GM12878 (cell line): Measurements from ENCODE around the gene RIT2. TPM values are rescaled to one million over a fixed set of nuclear protein-coding genes. Genes with fewer than 3 reads are reported as not detected.

Experiments used
- ATAC-seq: fragments of 200-7000 bp; cut with Tn5 transposase; 3 replicates; pipeline ENCODE4 v1.9.1; 2020; ENCODE audit warnings: mild to moderate bottlenecking, moderate library complexity
- BruUV-seq: library from RNA; stranded (reverse); fragments of 400-500 nt; replicated peaks from 2 replicates; lab custom pipeline; 2021; lab: Mats Ljungman, UMichigan
- CTCF ChIA-PET: fragments of 300-600 bp; sonication (Branson Sonifier 250); formaldehyde crosslinking; extraction: SDS; loops from one replicate; lab custom pipeline; 2021; ENCODE audit warnings: inconsistent platforms; lab: Yijun Ruan, JAX
- POLR2A ChIA-PET: fragments of 350-600 bp; formaldehyde crosslinking; extraction: SDS; loops from one replicate; lab custom pipeline; 2021; ENCODE audit warnings: inconsistent platforms; lab: Charles Lee
- RAD21 ChIA-PET: fragments of 300-600 bp; sonication (Branson Sonifier 250); formaldehyde crosslinking; loops from one replicate; lab custom pipeline; 2023; ENCODE audit warnings: antibody characterized with exemption; ENCODE audit not compliant: unreplicated experiment; lab: Charles Lee
- SMC1A ChIA-PET: fragments of 300-600 bp; sonication (Branson Sonifier 250); formaldehyde crosslinking; loops from one replicate; lab custom pipeline; 2023; ENCODE audit not compliant: unreplicated experiment, uncharacterized antibody; lab: Charles Lee
- DNase-seq: peaks from one replicate; pipeline ENCODE4 v3.0.0-alpha.2; 2011; ENCODE audit warnings: low read depth, low spot score
- FAIRE-seq: peaks from 3 replicates; lab custom pipeline; 2011; peaks lifted over from hg19 to GRCh38; lab: Jason Lieb, UNC
- H2AFZ ChIP-seq: 2 replicates; pipeline ENCODE4 v1.6.0; 2011; ENCODE audit warnings: low read depth, low read length, control low read depth; ENCODE audit not compliant: control insufficient read depth
- H3K27ac ChIP-seq: 2 replicates; pipeline ENCODE4 v1.5.1; 2011; ENCODE audit warnings: control low read depth; ENCODE audit not compliant: control insufficient read depth, insufficient read depth
- H3K27me3 ChIP-seq, 2 experiments: replicated peaks in 1 of 2; 2 replicates each; pipeline versions ENCODE4 v1.6.0 to v1.6.1; 2011; ENCODE audit warnings: low read length in 1 of 2; ENCODE audit not compliant: control insufficient read depth in 2 of 2, insufficient read depth in 2 of 2
- H3K36me3 ChIP-seq, 2 experiments: 2 replicates each; pipeline ENCODE4 v1.5.1; 2011; ENCODE audit warnings: low read length in 1 of 2; ENCODE audit not compliant: control insufficient read depth in 2 of 2, insufficient read depth in 2 of 2
- H3K4me1 ChIP-seq: 2 replicates; pipeline ENCODE4 v1.6.1; 2011; ENCODE audit warnings: mild to moderate bottlenecking, low read length, moderate library complexity, mixed read lengths; ENCODE audit not compliant: control insufficient read depth, insufficient read depth
- H3K4me2 ChIP-seq: 2 replicates; pipeline ENCODE4 v1.6.0; 2011; ENCODE audit warnings: control low read depth; ENCODE audit not compliant: control insufficient read depth, insufficient read depth
- H3K4me3 ChIP-seq: fragments of 200-600 bp; sonication (generic); 2 replicates; pipeline ENCODE4 v1.5.1; 2016
- H3K79me2 ChIP-seq: 2 replicates; pipeline ENCODE4 v1.6.0; 2011; ENCODE audit warnings: low read length; ENCODE audit not compliant: control insufficient read depth, insufficient read depth
- H3K9ac ChIP-seq: 2 replicates; pipeline ENCODE4 v1.8.0; 2011; ENCODE audit warnings: low read length, control low read depth, mixed read lengths; ENCODE audit not compliant: control insufficient read depth, insufficient read depth
- H3K9me3 ChIP-seq: replicated peaks from 3 replicates; pipeline ENCODE4 v1.5.1; 2011; ENCODE audit warnings: mild to moderate bottlenecking, low read length; ENCODE audit not compliant: control insufficient read depth, insufficient read depth
- H4K20me1 ChIP-seq: 2 replicates; pipeline ENCODE4 v1.6.0; 2011; ENCODE audit not compliant: control insufficient read depth, insufficient read depth
- FOS ChIP-seq: IDR thresholded peaks from 3 replicates; pipeline ENCODE4 v1.6.1; 2011; ENCODE audit warnings: borderline replicate concordance; ENCODE audit not compliant: insufficient read length; ENCODE audit errors: extremely low read depth
- JUNB ChIP-seq: IDR thresholded peaks from 2 replicates; pipeline ENCODE4 v1.6.1; 2016; ENCODE audit warnings: antibody characterized with exemption, mild to moderate bottlenecking
- MYB ChIP-seq: fragments of 150-350 bp; IDR thresholded peaks from 2 replicates; pipeline ENCODE4 v1.6.1; 2014; ENCODE audit warnings: mild to moderate bottlenecking, low read depth, low read length, borderline replicate concordance
- SIN3A ChIP-seq: IDR thresholded peaks from 2 replicates; pipeline ENCODE4 v1.6.1; 2012; ENCODE audit warnings: low read depth, low read length, improper control_type of control experiment
- SP1 ChIP-seq: IDR thresholded peaks from one replicate; pipeline ENCODE4 v1.6.1; 2011; ENCODE audit warnings: low read depth, low read length
- TCF3 ChIP-seq: IDR thresholded peaks from 2 replicates; pipeline ENCODE4 v1.6.1; 2012; ENCODE audit warnings: low read depth, mild to moderate bottlenecking, low read length, borderline replicate concordance; ENCODE audit not compliant: insufficient read depth
- ZSCAN29 ChIP-seq: fragments of 450-650 bp; IDR thresholded peaks from 2 replicates; pipeline ENCODE4 v1.6.1; 2017; ENCODE audit warnings: mild to moderate bottlenecking, moderate library complexity
- in situ Hi-C: fragments of 300-500 bp; cut with MboI; formaldehyde crosslinking; loops from 9 replicates; pipeline ENCODE4 v1.14.3; 2018; ENCODE audit warnings: mixed read lengths
- intact Hi-C: fragments of 100-400 bp; cut with micrococcal nuclease; formaldehyde crosslinking; loops from one replicate; pipeline ENCODE4 v1.14.2; 2022; ENCODE audit not compliant: unreplicated experiment
- polyA plus RNA-seq, 11 experiments: library from polyadenylated mRNA; depleted of rRNA in 4 of 11; unstranded in 6 of 11; stranded (reverse) in 5 of 11; fragments of >200 nt; fragmentation: Nextera tagmentation in 4 of 11; fragmentation: Illumina TruSeq in 1 of 11; extraction: Ambion mirVana in 4 of 11; extraction: Trizol in 1 of 11; gene quantifications; 1 replicate in 1 of 11; 2 replicates in 10 of 11; pipeline versions ENCODE4 v1.2.1 to v1.2.3, GENCODE V29; 2011 to 2016; ENCODE audit warnings: inconsistent platforms in 2 of 11, missing spikeins in 2 of 11, low read depth in 1 of 11
- total RNA-seq, 4 experiments: library from RNA; depleted of rRNA in 3 of 4; stranded (reverse); fragments of >200 nt in 3 of 4; fragmentation: Illumina TruSeq in 1 of 4; extraction: Trizol in 1 of 4; gene quantifications; 2 replicates each; pipeline versions ENCODE4 v1.2.1 to v1.2.3, GENCODE V29; 2013 to 2021
- TF ChIP-seq, protein P1 (sequence below): IDR thresholded peaks from 2 replicates; pipeline ENCODE4 v1.6.1; 2011; ENCODE audit warnings: mild to moderate bottlenecking, low read depth, low read length, moderate library complexity; ENCODE audit not compliant: insufficient replicate concordance
- TF ChIP-seq, protein P2 (sequence below): fragments of 450-650 bp; IDR thresholded peaks from 2 replicates; pipeline ENCODE4 v1.6.1; 2017; ENCODE audit warnings: mild to moderate bottlenecking, low read depth, inconsistent platforms; ENCODE audit not compliant: poor library complexity, severe bottlenecking

RIT2 gene
- total and polyA plus RNA-seq, 10 of the 15 experiments (the other 5 are each of a cell fraction or from before 2014, with no cell fraction given), result not detected

DNA sequence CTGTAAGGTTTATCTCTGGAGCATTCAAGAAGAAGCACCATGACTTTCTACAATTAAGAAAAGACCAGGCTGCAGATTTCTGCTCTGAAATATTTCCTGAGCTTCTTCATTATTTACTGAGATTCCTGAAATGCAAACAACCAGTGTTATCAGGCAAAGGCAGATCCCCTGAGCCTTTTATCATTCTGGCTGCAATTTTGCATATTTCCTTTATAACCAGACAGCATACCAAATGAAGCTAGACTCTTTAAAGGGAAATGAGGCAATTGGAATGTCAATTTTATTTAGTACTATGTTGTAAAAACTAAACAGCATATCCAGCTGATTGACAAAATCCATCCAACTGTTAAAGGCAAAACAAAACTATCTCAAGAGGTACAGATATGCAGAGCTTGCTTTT is 372.5 kb downstream of the RIT2 start:
- FAIRE-seq (no peak), DNase-seq (no peak), ATAC-seq (no peak)
- no peak overlapping the region for H3K4me2 ChIP-seq
- no peaks in the 10 kb centered on the region for H4K20me1 ChIP-seq
- intact Hi-C loops (no loop called here), in situ Hi-C loops (no loop called here)
- H2AFZ ChIP-seq, result no peak overlapping the region
- H3K27me3 ChIP-seq, result no peaks in the 10 kb centered on the region
- BruUV-seq, result no TSS peak
- POLR2A ChIA-PET, result no interaction called here
- no peaks in the 10 kb centered on the region for H3K9me3 ChIP-seq
- CTCF ChIA-PET, result no interaction called here
- H3K4me3 ChIP-seq, result no peak overlapping the region
- no peak overlapping the region for H3K27ac ChIP-seq
- no peak overlapping the region for H3K9ac ChIP-seq
- no peak for TF ChIP-seq SIN3A
- TF ChIP-seq JUNB, result no peak
- no peak for TF ChIP-seq MYB
- TF ChIP-seq FOS, result no peak
- TF ChIP-seq ZSCAN29, result no peak
- TF ChIP-seq, protein P1, sequence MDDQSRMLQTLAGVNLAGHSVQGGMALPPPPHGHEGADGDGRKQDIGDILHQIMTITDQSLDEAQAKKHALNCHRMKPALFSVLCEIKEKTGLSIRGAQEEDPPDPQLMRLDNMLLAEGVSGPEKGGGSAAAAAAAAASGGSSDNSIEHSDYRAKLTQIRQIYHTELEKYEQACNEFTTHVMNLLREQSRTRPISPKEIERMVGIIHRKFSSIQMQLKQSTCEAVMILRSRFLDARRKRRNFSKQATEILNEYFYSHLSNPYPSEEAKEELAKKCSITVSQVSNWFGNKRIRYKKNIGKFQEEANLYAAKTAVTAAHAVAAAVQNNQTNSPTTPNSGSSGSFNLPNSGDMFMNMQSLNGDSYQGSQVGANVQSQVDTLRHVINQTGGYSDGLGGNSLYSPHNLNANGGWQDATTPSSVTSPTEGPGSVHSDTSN, result no peak
- TF ChIP-seq SP1, result no peak
- TF ChIP-seq, protein P2, sequence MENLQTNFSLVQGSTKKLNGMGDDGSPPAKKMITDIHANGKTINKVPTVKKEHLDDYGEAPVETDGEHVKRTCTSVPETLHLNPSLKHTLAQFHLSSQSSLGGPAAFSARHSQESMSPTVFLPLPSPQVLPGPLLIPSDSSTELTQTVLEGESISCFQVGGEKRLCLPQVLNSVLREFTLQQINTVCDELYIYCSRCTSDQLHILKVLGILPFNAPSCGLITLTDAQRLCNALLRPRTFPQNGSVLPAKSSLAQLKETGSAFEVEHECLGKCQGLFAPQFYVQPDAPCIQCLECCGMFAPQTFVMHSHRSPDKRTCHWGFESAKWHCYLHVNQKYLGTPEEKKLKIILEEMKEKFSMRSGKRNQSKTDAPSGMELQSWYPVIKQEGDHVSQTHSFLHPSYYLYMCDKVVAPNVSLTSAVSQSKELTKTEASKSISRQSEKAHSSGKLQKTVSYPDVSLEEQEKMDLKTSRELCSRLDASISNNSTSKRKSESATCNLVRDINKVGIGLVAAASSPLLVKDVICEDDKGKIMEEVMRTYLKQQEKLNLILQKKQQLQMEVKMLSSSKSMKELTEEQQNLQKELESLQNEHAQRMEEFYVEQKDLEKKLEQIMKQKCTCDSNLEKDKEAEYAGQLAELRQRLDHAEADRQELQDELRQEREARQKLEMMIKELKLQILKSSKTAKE, result no peak
- TF ChIP-seq TCF3, result no peak
- H3K79me2 ChIP-seq, result no peaks in the 10 kb centered on the region
- SMC1A ChIA-PET, result interaction anchor here (1.1 to 1.6 kb wide), 2 partner anchors 9 to 418 kb away, joined by 4 to 5 read pairs; no protein-coding TSS in a partner anchor
- H3K36me3 ChIP-seq, result no peaks in the 10 kb centered on the region
- RAD21 ChIA-PET, result interaction anchor here (1.7 kb wide), 1 partner anchor 31 kb away, joined by 3 read pairs; no protein-coding TSS in a partner anchor
- no peaks in the 10 kb centered on the region for H3K4me1 ChIP-seq
